RWPE2 (cell line): ENCODE data around the gene PLEKHA8.

ENCODE experiments used
- ATAC-seq: fragments of 200-7000 bp; cut with Tn5 transposase; 3 replicates; pipeline ENCODE4 v1.9.1; 2021; ENCODE audit warnings: low read depth
- DNase-seq: peaks from one replicate; pipeline ENCODE4 v3.0.0-alpha.2; 2020; ENCODE audit warnings: low spot score
- H3K27ac ChIP-seq: fragments of 450-650 bp; 2 replicates; pipeline ENCODE4 v1.5.1; 2017; ENCODE audit warnings: mild to moderate bottlenecking; ENCODE audit not compliant: poor library complexity, severe bottlenecking
- H3K27me3 ChIP-seq: fragments of 250-450 bp; sonication (Bioruptor Pico); 2 replicates; pipeline ENCODE4 v1.5.1; 2021; ENCODE audit warnings: mild to moderate bottlenecking, moderate library complexity; ENCODE audit not compliant: insufficient read depth, poor library complexity, severe bottlenecking
- H3K36me3 ChIP-seq: fragments of 250-450 bp; sonication (Bioruptor Pico); 2 replicates; pipeline ENCODE4 v1.5.1; 2020; ENCODE audit warnings: low read depth, mild to moderate bottlenecking, moderate library complexity
- H3K4me1 ChIP-seq: fragments of 250-450 bp; sonication (Bioruptor Pico); 2 replicates; pipeline ENCODE4 v1.5.1; 2021; ENCODE audit warnings: mild to moderate bottlenecking, moderate library complexity; ENCODE audit not compliant: insufficient read depth, poor library complexity, severe bottlenecking
- H3K4me3 ChIP-seq: fragments of 250-450 bp; sonication (Bioruptor Pico); 2 replicates; pipeline ENCODE4 v1.5.1; 2021; ENCODE audit warnings: mild to moderate bottlenecking, moderate library complexity; ENCODE audit not compliant: severe bottlenecking
- H3K9me3 ChIP-seq: fragments of 250-450 bp; sonication (Bioruptor Pico); 2 replicates; pipeline ENCODE4 v1.5.1; 2021; ENCODE audit warnings: mild to moderate bottlenecking, moderate library complexity; ENCODE audit not compliant: severe bottlenecking
- CTCF ChIP-seq: fragments of 450-650 bp; IDR thresholded peaks from one replicate; pipeline ENCODE4 v1.5.1; 2017; ENCODE audit warnings: mild to moderate bottlenecking, moderate library complexity; ENCODE audit not compliant: poor library complexity, severe bottlenecking

The PLEKHA8 gene

GRCh38 chr7:29993140-29993539 lies 35.1 kb upstream of the PLEKHA8 start:
- no peak for TF ChIP-seq CTCF
- no peak for ATAC-seq
- H3K4me1 ChIP-seq, result peaks cover 13% of the 10 kb centered on the region
- no peaks in the 10 kb centered on the region for H3K9me3 ChIP-seq
- H3K27me3 ChIP-seq, result no peaks in the 10 kb centered on the region
- DNase-seq, result no peak
- peaks cover 5% of the 10 kb centered on the region; the same call in 1 of the 2 replicates for H3K36me3 ChIP-seq
- no peak overlapping the region for H3K4me3 ChIP-seq
- H3K27ac ChIP-seq, result no peak overlapping the region

GRCh38 chr7:29995652-29996051 lies 32.6 kb upstream of the PLEKHA8 start:
- no peak for DNase-seq
- Histone ChIP-seq H3K4me1 (peaks cover 5% of the 10 kb centered on the region), H3K27me3 (no peaks in the 10 kb centered on the region), H3K4me3 (no peak overlapping the region), H3K27ac (no peak overlapping the region), H3K36me3 (peaks cover 5% of the 10 kb centered on the region; the same call in 1 of the 2 replicates), H3K9me3 (no peaks in the 10 kb centered on the region)
- TF ChIP-seq CTCF, result no peak
- ATAC-seq, result no peak

GRCh38 chr7:29996321-29996720 lies 31.9 kb upstream of the PLEKHA8 start:
- TF ChIP-seq CTCF, result no peak
- ATAC-seq (no peak), DNase-seq (no peak)
- Histone ChIP-seq H3K9me3 (no peaks in the 10 kb centered on the region), H3K4me1 (peaks cover 5% of the 10 kb centered on the region), H3K4me3 (no peak overlapping the region), H3K27me3 (no peaks in the 10 kb centered on the region), H3K36me3 (peaks cover 5% of the 10 kb centered on the region; the same call in 1 of the 2 replicates), H3K27ac (no peak overlapping the region)

- Histone ChIP-seq H3K4me3 (no peak overlapping the region), H3K4me1 (peaks cover 5% of the 10 kb centered on the region), H3K27me3 (no peaks in the 10 kb centered on the region), H3K36me3 (peaks cover 5% of the 10 kb centered on the region; the same call in 1 of the 2 replicates), H3K27ac (no peak overlapping the region), H3K9me3 (no peaks in the 10 kb centered on the region)
- DNase-seq, result no peak
- no peak for TF ChIP-seq CTCF
- ATAC-seq, result no peak
These were observed 29.7 kb upstream of the PLEKHA8 start for GRCh38 chr7:29998489-29998888.

GRCh38 chr7:30001998-30002397 lies 26.2 kb upstream of the PLEKHA8 start:
- Histone ChIP-seq H3K36me3 (no peaks in the 10 kb centered on the region), H3K4me1 (no peaks in the 10 kb centered on the region), H3K9me3 (no peaks in the 10 kb centered on the region), H3K27me3 (no peaks in the 10 kb centered on the region), H3K4me3 (no peak overlapping the region), H3K27ac (no peak overlapping the region)
- DNase-seq (no peak), ATAC-seq (no peak)
- no peak for TF ChIP-seq CTCF
